ENCODE measurements around the gene PPP2R5A.

GRCh38 chr1:212236664-212237220 is 48.5 kb upstream of the PPP2R5A start:
- no peak for TF ChIP-seq CTCF (IDR thresholded peaks at IDR 0.05)
- TF ChIP-seq POLR2A (IDR thresholded peaks at IDR 0.05) = no peak

All from tibial nerve (tissue), 3 donors.